Caco-2 (cell line): ENCODE results near the gene PI4K2A. TPM values are rescaled to one million over a fixed set of nuclear protein-coding genes. Genes with fewer than 3 reads are reported as not detected.

ENCODE experiments used
- BruUV-seq: library from RNA; stranded (reverse); fragments of 400-500 nt; replicated peaks from 2 replicates; lab custom pipeline; 2021; lab: Mats Ljungman, UMichigan
- CTCF ChIA-PET: fragments of 300-600 bp; sonication (Branson Sonifier 250); formaldehyde crosslinking; loops from one replicate; lab custom pipeline; 2022; ENCODE audit warnings: antibody characterized with exemption; lab: Charles Lee
- POLR2A ChIA-PET: fragments of 300-600 bp; sonication (Branson Sonifier 250); formaldehyde crosslinking; loops from one replicate; lab custom pipeline; 2022; ENCODE audit warnings: antibody characterized with exemption; lab: Charles Lee
- DNase-seq, 2 experiments: peaks; one replicate each; pipeline versions ENCODE4 v3.0.0 to v3.0.0-alpha.2; 2020 to 2022
- H3K27me3 ChIP-seq: replicated peaks from 2 replicates; pipeline ENCODE4 v1.6.0; 2011; ENCODE audit warnings: low read length; ENCODE audit not compliant: control insufficient read depth, insufficient read depth
- H3K36me3 ChIP-seq: 2 replicates; pipeline ENCODE4 v1.5.1; 2011; ENCODE audit warnings: low read length; ENCODE audit not compliant: control insufficient read depth, insufficient read depth
- H3K4me1 ChIP-seq: fragments of 250-450 bp; sonication (Bioruptor Pico); 2 replicates; pipeline ENCODE4 v1.5.1; 2020; ENCODE audit warnings: mild to moderate bottlenecking
- H3K4me3 ChIP-seq: 2 replicates; pipeline ENCODE4 v1.5.1; 2011; ENCODE audit warnings: low read depth, mild to moderate bottlenecking, control low read depth, low read length
- H3K9me3 ChIP-seq: fragments of 250-450 bp; sonication (Bioruptor Pico); 2 replicates; pipeline ENCODE4 v1.5.1; 2020; ENCODE audit warnings: mild to moderate bottlenecking, moderate library complexity
- H3K27ac Mint-ChIP-seq: one replicate; pipeline ENCODE4 v1.8.0; 2022; ENCODE audit warnings: mixed read lengths; ENCODE audit not compliant: unreplicated experiment
- H3K27me3 Mint-ChIP-seq: one replicate; pipeline ENCODE4 v1.8.0; 2022; ENCODE audit warnings: mixed read lengths; ENCODE audit not compliant: insufficient read depth, unreplicated experiment
- H3K36me3 Mint-ChIP-seq: one replicate; pipeline ENCODE4 v1.8.0; 2022; ENCODE audit warnings: mild to moderate bottlenecking, mixed read lengths; ENCODE audit not compliant: insufficient read depth, unreplicated experiment
- H3K4me1 Mint-ChIP-seq: one replicate; pipeline ENCODE4 v1.8.0; 2022; ENCODE audit warnings: low read depth, mixed read lengths; ENCODE audit not compliant: unreplicated experiment
- H3K4me3 Mint-ChIP-seq: one replicate; pipeline ENCODE4 v1.8.0; 2022; ENCODE audit warnings: mild to moderate bottlenecking, moderate library complexity, mixed read lengths; ENCODE audit not compliant: unreplicated experiment
- H3K9me3 Mint-ChIP-seq: one replicate; pipeline ENCODE4 v1.8.0; 2022; ENCODE audit warnings: mixed read lengths; ENCODE audit not compliant: unreplicated experiment
- intact Hi-C: fragments of 100-400 bp; cut with micrococcal nuclease; formaldehyde crosslinking; loops from one replicate; pipeline ENCODE4 v1.10.0; 2022; ENCODE audit not compliant: unreplicated experiment
- total RNA-seq: library from RNA; stranded (reverse); gene quantifications from 2 replicates; pipeline ENCODE4 v1.2.3, GENCODE V29; 2022
- TF ChIP-seq, protein P1 (sequence below), 2 experiments: fragments of 200-600 bp in 1 of 2; IDR thresholded peaks; 1 replicate in 1 of 2; 2 replicates in 1 of 2; pipeline versions ENCODE4 v1.5.1 to v1.8.0; 2011 to 2022; ENCODE audit warnings: antibody characterized with exemption in 1 of 2, control low read depth in 1 of 2, inconsistent platforms in 1 of 2, low read depth in 1 of 2, low read length in 1 of 2, mild to moderate bottlenecking in 1 of 2, moderate library complexity in 1 of 2; ENCODE audit not compliant: insufficient read depth in 1 of 2, severe bottlenecking in 1 of 2, unreplicated experiment in 1 of 2

PI4K2A gene
- total RNA-seq, 1 experiment from 2014 or later = 27.3 TPM

- no TSS peak for BruUV-seq
- no peak overlapping the region for H3K4me3 Mint-ChIP-seq
- DNase-seq = no peak
- no peaks in the 10 kb centered on the region for H3K9me3 ChIP-seq
- no peaks in the 10 kb centered on the region for H3K9me3 Mint-ChIP-seq
- CTCF ChIA-PET = no interaction called here
- intact Hi-C loops = no loop called here
- H3K4me1 Mint-ChIP-seq = peaks cover 13% of the 10 kb centered on the region
- H3K36me3 ChIP-seq = peaks cover 2% of the 10 kb centered on the region; the same call in 1 of the 2 replicates
- TF ChIP-seq, protein P1, sequence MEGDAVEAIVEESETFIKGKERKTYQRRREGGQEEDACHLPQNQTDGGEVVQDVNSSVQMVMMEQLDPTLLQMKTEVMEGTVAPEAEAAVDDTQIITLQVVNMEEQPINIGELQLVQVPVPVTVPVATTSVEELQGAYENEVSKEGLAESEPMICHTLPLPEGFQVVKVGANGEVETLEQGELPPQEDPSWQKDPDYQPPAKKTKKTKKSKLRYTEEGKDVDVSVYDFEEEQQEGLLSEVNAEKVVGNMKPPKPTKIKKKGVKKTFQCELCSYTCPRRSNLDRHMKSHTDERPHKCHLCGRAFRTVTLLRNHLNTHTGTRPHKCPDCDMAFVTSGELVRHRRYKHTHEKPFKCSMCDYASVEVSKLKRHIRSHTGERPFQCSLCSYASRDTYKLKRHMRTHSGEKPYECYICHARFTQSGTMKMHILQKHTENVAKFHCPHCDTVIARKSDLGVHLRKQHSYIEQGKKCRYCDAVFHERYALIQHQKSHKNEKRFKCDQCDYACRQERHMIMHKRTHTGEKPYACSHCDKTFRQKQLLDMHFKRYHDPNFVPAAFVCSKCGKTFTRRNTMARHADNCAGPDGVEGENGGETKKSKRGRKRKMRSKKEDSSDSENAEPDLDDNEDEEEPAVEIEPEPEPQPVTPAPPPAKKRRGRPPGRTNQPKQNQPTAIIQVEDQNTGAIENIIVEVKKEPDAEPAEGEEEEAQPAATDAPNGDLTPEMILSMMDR (IDR thresholded peaks at IDR 0.05; ENCODE audit: insufficient read depth in 1 of 2, low read depth in 1 of 2, low read length in 1 of 2, severe bottlenecking in 1 of 2, unreplicated experiment in 1 of 2) = no peak
- no peaks in the 10 kb centered on the region for H3K27me3 ChIP-seq
- peaks cover 13% of the 10 kb centered on the region for H3K4me1 ChIP-seq
- H3K27ac Mint-ChIP-seq = no peak overlapping the region
- peaks cover 30% of the 10 kb centered on the region for H3K36me3 Mint-ChIP-seq
- no peaks in the 10 kb centered on the region for H3K27me3 Mint-ChIP-seq
- POLR2A ChIA-PET = no interaction called here
- H3K4me3 ChIP-seq = no peak overlapping the region
Observed at GRCh38 chr10:97650726-97651125, 10.3 kb downstream of the PI4K2A start.

DNA sequence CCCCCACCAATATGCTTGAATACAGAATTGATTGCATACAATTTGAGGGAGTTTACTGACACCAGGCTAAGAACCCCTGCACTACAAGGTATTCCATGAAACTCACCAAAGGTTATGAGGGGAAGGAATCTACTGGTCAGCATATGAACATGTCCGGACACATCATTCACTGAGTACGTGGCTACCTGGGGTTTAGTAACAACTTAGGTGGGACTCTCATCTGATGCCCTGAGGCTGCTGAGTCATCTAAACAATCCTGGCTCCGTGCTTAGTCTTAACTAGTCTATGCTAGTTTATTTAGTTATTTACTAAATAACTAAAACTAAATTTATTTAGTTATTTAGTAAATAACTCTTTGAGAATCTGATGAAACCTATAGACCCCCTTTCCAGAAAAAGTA is 11.3 kb downstream of the PI4K2A start:
- Mint-ChIP-seq H3K27ac (no peak overlapping the region), H3K27me3 (no peaks in the 10 kb centered on the region), H3K4me3 (no peak overlapping the region), H3K9me3 (no peaks in the 10 kb centered on the region), H3K4me1 (peaks cover 13% of the 10 kb centered on the region), H3K36me3 (peaks cover 41% of the 10 kb centered on the region)
- no TSS peak for BruUV-seq
- POLR2A ChIA-PET = no interaction called here
- peaks cover 13% of the 10 kb centered on the region for H3K4me1 ChIP-seq
- H3K36me3 ChIP-seq = peaks cover 2% of the 10 kb centered on the region; the same call in 1 of the 2 replicates
- TF ChIP-seq, protein P1 (IDR thresholded peaks at IDR 0.05; ENCODE audit: insufficient read depth in 1 of 2, low read depth in 1 of 2, low read length in 1 of 2, severe bottlenecking in 1 of 2, unreplicated experiment in 1 of 2) = no peak
- DNase-seq = no peak
- H3K4me3 ChIP-seq = no peak overlapping the region
- CTCF ChIA-PET = no interaction called here
- no peaks in the 10 kb centered on the region for H3K27me3 ChIP-seq
- intact Hi-C loops = no loop called here
- H3K9me3 ChIP-seq = no peaks in the 10 kb centered on the region

- no peak for DNase-seq
- Mint-ChIP-seq H3K27me3 (no peaks in the 10 kb centered on the region), H3K27ac (no peak overlapping the region), H3K4me1 (no peaks in the 10 kb centered on the region), H3K9me3 (no peaks in the 10 kb centered on the region), H3K4me3 (no peak overlapping the region), H3K36me3 (peaks cover 72% of the 10 kb centered on the region)
- BruUV-seq = no TSS peak
- Histone ChIP-seq H3K36me3 (peaks cover 2% of the 10 kb centered on the region; the same call in 1 of the 2 replicates), H3K27me3 (no peaks in the 10 kb centered on the region), H3K9me3 (no peaks in the 10 kb centered on the region), H3K4me1 (no peaks in the 10 kb centered on the region), H3K4me3 (no peak overlapping the region)
- ChIA-PET POLR2A (no interaction called here), CTCF (no interaction called here)
- intact Hi-C loops = no loop called here
- TF ChIP-seq, protein P1 (IDR thresholded peaks at IDR 0.05; ENCODE audit: insufficient read depth in 1 of 2, low read depth in 1 of 2, low read length in 1 of 2, severe bottlenecking in 1 of 2, unreplicated experiment in 1 of 2) = no peak
Observed at GRCh38 chr10:97656777-97657176, 16.3 kb downstream of the PI4K2A start.
